ENCODE measurements around the gene TP53.

The TP53 gene

GRCh38 chr17:7706631-7707354, 19.5 kb upstream of the TP53 start:
- no peak for DNase-seq (ENCODE audit: low read depth in 2 of 2)

GRCh38 chr17:7705269-7706255, 18.3 kb upstream of the TP53 start:
- DNase-seq (ENCODE audit: low read depth in 2 of 2): no peak

GRCh38 chr17:7704601-7705268, 17.4 kb upstream of the TP53 start, which contains the start of gene EFNB3:
Gene EFNB3, plus strand, starts transcription at chr17:7705202. Its CDS starts 397 bp downstream, at chr17:7705599.
- DNase-seq (ENCODE audit: low read depth in 2 of 2): no peak

GRCh38 chr17:7703584-7704479, 16.5 kb upstream of the TP53 start:
- DNase-seq (ENCODE audit: low read depth in 2 of 2): no peak

- no peak for DNase-seq (ENCODE audit: low read depth in 2 of 2)
Measured at GRCh38 chr17:7702776-7703175, 15.5 kb upstream of the TP53 start.

- DNase-seq (ENCODE audit: low read depth in 2 of 2): no peak
Measured at GRCh38 chr17:7701681-7702080, 14.4 kb upstream of the TP53 start.

- no peak for DNase-seq (ENCODE audit: low read depth in 2 of 2)
Measured at GRCh38 chr17:7700510-7700909, 13.2 kb upstream of the TP53 start.

GRCh38 chr17:7697828-7698588, 10.7 kb upstream of the TP53 start:
- DNase-seq (ENCODE audit: low read depth in 2 of 2): no peak

- no peak for DNase-seq (ENCODE audit: low read depth in 2 of 2)
Measured at GRCh38 chr17:7695586-7695985, 8.3 kb upstream of the TP53 start.

GRCh38 chr17:7688808-7689316, 1.6 kb upstream of the TP53 start:
- no peak for DNase-seq (ENCODE audit: low read depth in 2 of 2)

- peak; percentile 90 to 92 for DNase-seq (ENCODE audit: low read depth in 2 of 2)
Measured at GRCh38 chr17:7687908-7688807, 868 bp upstream of the TP53 start, which contains the start of gene WRAP53. Gene WRAP53, plus strand, starts transcription at chr17:7688477. Its CDS starts 172 bp downstream, at chr17:7688649.

GRCh38 chr17:7686222-7687071, 843 bp downstream of the TP53 start:
- peak; percentile 60 to 64 for DNase-seq (ENCODE audit: low read depth in 2 of 2)

- DNase-seq (ENCODE audit: low read depth in 2 of 2): peak; percentile 74 to 79
Measured at GRCh38 chr17:7685533-7686221, 1.6 kb downstream of the TP53 start.

GRCh38 chr17:7684851-7685532, 2.3 kb downstream of the TP53 start:
- no peak for DNase-seq (ENCODE audit: low read depth in 2 of 2)

GRCh38 chr17:7677388-7678067, 9.8 kb downstream of the TP53 start:
- no peak for DNase-seq (ENCODE audit: low read depth in 2 of 2)

- DNase-seq (ENCODE audit: low read depth in 2 of 2): no peak
Measured at GRCh38 chr17:7676533-7676932, 10.8 kb downstream of the TP53 start.

Data from stimulated activated CD8-positive, alpha-beta memory T cell treated with anti-CD3 and anti-CD28 coated beads, Interleukin-2, amount 100 ng/mL, for 1 hour (primary cell).